ENCODE measurements around the gene NUBP2. TPM values are rescaled to one million over a fixed set of nuclear protein-coding genes. Genes with fewer than 3 reads are reported as not detected.

The NUBP2 gene
- total RNA-seq, 1 experiment from 2014 or later = 89.2 TPM

DNA sequence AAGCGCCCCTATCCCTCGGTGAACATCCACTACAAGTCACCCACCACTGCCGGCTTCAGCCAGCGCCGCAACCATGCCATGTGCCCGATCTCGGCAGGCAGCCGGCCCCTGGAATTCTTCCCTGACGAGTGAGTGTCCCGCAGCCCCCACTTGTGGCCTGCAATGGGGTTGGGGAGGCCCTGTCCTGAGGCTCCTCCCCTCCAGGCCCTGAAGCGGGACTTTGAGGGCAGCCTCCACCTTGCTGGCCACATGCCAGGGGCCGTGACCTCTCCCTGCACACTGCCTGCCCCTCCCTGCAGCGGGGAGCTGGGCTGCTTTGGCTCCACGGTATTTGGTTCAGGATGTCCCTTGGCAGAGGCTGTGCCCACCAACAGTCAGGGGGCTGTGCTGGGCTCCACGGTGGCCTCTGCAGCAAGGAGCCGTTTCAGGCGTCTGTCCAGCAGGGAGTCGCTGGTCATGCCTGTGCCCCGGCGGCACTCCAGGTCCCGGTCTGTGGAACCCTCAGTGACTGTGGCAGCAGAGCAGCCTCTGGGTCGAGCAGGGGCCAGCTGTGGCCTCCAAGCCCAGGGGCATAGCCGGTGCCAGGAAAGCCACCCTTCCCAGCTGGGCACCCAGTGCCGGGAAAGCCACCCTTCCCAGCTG lies 19.8 kb upstream of the NUBP2 start (continued):
- TF ChIP-seq, protein P1, sequence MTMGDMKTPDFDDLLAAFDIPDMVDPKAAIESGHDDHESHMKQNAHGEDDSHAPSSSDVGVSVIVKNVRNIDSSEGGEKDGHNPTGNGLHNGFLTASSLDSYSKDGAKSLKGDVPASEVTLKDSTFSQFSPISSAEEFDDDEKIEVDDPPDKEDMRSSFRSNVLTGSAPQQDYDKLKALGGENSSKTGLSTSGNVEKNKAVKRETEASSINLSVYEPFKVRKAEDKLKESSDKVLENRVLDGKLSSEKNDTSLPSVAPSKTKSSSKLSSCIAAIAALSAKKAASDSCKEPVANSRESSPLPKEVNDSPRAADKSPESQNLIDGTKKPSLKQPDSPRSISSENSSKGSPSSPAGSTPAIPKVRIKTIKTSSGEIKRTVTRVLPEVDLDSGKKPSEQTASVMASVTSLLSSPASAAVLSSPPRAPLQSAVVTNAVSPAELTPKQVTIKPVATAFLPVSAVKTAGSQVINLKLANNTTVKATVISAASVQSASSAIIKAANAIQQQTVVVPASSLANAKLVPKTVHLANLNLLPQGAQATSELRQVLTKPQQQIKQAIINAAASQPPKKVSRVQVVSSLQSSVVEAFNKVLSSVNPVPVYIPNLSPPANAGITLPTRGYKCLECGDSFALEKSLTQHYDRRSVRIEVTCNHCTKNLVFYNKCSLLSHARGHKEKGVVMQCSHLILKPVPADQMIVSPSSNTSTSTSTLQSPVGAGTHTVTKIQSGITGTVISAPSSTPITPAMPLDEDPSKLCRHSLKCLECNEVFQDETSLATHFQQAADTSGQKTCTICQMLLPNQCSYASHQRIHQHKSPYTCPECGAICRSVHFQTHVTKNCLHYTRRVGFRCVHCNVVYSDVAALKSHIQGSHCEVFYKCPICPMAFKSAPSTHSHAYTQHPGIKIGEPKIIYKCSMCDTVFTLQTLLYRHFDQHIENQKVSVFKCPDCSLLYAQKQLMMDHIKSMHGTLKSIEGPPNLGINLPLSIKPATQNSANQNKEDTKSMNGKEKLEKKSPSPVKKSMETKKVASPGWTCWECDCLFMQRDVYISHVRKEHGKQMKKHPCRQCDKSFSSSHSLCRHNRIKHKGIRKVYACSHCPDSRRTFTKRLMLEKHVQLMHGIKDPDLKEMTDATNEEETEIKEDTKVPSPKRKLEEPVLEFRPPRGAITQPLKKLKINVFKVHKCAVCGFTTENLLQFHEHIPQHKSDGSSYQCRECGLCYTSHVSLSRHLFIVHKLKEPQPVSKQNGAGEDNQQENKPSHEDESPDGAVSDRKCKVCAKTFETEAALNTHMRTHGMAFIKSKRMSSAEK (CRISPR knock-in tag; IDR thresholded peaks at IDR 0.05; ENCODE audit: borderline replicate concordance) = no peak
- no peak for TF ChIP-seq TEAD1 (CRISPR knock-in tag; IDR thresholded peaks at IDR 0.05)

DNA sequence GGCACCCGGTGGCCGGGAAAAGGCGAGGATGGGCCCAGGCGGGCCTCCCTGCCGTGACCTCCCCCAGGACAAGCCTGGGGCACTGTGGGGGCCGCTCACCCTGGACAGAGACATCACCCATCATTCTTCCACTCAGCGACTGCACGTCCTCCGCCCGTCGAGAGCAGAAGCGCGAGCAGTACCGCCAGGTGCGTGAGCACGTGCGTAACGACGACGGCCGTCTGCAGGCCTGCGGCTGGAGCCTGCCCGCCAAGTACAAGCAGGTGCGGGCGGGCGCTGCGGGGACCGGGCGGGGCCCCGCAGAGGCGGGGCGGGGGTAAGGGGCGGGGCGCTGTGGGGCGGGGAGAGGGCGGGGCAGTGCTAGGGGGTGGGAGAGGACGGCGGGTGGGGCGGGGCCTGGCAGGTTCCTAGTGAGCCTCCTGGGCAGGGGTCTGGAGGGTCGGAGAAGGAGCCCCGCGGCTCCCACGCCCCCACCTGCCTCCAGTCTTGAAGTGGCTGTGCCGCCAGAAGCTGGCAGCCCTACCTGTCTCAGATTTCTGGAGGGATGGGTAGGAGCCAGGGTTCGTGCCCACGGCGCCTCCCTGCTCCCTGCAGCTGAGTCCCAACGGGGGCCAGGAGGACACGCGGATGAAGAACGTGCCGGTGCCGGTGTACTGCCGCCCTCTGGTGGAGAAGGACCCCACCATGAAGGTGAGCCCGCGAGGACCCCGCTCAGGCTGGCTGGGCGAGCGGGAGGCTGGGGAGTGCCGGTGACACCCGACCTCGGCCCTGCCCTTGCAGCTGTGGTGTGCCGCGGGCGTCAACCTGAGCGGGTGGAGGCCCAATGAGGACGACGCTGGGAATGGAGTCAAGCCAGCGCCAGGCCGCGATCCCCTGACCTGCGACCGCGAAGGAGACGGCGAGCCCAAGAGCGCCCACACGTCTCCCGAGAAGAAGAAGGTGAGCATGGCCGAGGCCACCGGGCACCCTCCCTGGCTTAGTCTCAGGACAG lies 18.9 kb upstream of the NUBP2 start:
- H3K36me3 Mint-ChIP-seq = no peaks in the 10 kb centered on the region; the same call in 1 of the 2 replicates
- TF ChIP-seq, protein P2, sequence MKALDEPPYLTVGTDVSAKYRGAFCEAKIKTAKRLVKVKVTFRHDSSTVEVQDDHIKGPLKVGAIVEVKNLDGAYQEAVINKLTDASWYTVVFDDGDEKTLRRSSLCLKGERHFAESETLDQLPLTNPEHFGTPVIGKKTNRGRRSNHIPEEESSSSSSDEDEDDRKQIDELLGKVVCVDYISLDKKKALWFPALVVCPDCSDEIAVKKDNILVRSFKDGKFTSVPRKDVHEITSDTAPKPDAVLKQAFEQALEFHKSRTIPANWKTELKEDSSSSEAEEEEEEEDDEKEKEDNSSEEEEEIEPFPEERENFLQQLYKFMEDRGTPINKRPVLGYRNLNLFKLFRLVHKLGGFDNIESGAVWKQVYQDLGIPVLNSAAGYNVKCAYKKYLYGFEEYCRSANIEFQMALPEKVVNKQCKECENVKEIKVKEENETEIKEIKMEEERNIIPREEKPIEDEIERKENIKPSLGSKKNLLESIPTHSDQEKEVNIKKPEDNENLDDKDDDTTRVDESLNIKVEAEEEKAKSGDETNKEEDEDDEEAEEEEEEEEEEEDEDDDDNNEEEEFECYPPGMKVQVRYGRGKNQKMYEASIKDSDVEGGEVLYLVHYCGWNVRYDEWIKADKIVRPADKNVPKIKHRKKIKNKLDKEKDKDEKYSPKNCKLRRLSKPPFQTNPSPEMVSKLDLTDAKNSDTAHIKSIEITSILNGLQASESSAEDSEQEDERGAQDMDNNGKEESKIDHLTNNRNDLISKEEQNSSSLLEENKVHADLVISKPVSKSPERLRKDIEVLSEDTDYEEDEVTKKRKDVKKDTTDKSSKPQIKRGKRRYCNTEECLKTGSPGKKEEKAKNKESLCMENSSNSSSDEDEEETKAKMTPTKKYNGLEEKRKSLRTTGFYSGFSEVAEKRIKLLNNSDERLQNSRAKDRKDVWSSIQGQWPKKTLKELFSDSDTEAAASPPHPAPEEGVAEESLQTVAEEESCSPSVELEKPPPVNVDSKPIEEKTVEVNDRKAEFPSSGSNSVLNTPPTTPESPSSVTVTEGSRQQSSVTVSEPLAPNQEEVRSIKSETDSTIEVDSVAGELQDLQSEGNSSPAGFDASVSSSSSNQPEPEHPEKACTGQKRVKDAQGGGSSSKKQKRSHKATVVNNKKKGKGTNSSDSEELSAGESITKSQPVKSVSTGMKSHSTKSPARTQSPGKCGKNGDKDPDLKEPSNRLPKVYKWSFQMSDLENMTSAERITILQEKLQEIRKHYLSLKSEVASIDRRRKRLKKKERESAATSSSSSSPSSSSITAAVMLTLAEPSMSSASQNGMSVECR (CRISPR knock-in tag; IDR thresholded peaks at IDR 0.05; ENCODE audit: borderline replicate concordance) = peak; percentile 67; the same call in 1 of the 2 replicates
- TF ChIP-seq, protein P3, sequence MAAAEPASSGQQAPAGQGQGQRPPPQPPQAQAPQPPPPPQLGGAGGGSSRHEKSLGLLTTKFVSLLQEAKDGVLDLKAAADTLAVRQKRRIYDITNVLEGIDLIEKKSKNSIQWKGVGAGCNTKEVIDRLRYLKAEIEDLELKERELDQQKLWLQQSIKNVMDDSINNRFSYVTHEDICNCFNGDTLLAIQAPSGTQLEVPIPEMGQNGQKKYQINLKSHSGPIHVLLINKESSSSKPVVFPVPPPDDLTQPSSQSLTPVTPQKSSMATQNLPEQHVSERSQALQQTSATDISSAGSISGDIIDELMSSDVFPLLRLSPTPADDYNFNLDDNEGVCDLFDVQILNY (CRISPR knock-in tag; IDR thresholded peaks at IDR 0.05) = 0 out of 2 replicates have a peak, but pooled peaks have one; percentile 43
- TF ChIP-seq ZNF138 (CRISPR knock-in tag; conservative IDR thresholded peaks at IDR 0.05) (0 out of 2 replicates have a peak, but pooled peaks have one; percentile 40), CREB1 (CRISPR knock-in tag; IDR thresholded peaks at IDR 0.05) (no peak), ZBTB21 (CRISPR knock-in tag; IDR thresholded peaks at IDR 0.05; ENCODE audit: borderline replicate concordance) (peak; percentile 89), ETV6 (CRISPR knock-in tag; IDR thresholded peaks at IDR 0.05) (peak; percentile 58; the same call in 1 of the 2 replicates)
- TF ChIP-seq, protein P4, sequence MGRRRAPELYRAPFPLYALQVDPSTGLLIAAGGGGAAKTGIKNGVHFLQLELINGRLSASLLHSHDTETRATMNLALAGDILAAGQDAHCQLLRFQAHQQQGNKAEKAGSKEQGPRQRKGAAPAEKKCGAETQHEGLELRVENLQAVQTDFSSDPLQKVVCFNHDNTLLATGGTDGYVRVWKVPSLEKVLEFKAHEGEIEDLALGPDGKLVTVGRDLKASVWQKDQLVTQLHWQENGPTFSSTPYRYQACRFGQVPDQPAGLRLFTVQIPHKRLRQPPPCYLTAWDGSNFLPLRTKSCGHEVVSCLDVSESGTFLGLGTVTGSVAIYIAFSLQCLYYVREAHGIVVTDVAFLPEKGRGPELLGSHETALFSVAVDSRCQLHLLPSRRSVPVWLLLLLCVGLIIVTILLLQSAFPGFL (CRISPR knock-in tag; IDR thresholded peaks at IDR 0.05; ENCODE audit: borderline replicate concordance) = peak; percentile 51; the same call in 1 of the 2 replicates
- TF ChIP-seq, protein P5, sequence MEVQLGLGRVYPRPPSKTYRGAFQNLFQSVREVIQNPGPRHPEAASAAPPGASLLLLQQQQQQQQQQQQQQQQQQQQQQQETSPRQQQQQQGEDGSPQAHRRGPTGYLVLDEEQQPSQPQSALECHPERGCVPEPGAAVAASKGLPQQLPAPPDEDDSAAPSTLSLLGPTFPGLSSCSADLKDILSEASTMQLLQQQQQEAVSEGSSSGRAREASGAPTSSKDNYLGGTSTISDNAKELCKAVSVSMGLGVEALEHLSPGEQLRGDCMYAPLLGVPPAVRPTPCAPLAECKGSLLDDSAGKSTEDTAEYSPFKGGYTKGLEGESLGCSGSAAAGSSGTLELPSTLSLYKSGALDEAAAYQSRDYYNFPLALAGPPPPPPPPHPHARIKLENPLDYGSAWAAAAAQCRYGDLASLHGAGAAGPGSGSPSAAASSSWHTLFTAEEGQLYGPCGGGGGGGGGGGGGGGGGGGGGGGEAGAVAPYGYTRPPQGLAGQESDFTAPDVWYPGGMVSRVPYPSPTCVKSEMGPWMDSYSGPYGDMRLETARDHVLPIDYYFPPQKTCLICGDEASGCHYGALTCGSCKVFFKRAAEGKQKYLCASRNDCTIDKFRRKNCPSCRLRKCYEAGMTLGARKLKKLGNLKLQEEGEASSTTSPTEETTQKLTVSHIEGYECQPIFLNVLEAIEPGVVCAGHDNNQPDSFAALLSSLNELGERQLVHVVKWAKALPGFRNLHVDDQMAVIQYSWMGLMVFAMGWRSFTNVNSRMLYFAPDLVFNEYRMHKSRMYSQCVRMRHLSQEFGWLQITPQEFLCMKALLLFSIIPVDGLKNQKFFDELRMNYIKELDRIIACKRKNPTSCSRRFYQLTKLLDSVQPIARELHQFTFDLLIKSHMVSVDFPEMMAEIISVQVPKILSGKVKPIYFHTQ (CRISPR knock-in tag; IDR thresholded peaks at IDR 0.05) = no peak
- TF ChIP-seq, protein P6, sequence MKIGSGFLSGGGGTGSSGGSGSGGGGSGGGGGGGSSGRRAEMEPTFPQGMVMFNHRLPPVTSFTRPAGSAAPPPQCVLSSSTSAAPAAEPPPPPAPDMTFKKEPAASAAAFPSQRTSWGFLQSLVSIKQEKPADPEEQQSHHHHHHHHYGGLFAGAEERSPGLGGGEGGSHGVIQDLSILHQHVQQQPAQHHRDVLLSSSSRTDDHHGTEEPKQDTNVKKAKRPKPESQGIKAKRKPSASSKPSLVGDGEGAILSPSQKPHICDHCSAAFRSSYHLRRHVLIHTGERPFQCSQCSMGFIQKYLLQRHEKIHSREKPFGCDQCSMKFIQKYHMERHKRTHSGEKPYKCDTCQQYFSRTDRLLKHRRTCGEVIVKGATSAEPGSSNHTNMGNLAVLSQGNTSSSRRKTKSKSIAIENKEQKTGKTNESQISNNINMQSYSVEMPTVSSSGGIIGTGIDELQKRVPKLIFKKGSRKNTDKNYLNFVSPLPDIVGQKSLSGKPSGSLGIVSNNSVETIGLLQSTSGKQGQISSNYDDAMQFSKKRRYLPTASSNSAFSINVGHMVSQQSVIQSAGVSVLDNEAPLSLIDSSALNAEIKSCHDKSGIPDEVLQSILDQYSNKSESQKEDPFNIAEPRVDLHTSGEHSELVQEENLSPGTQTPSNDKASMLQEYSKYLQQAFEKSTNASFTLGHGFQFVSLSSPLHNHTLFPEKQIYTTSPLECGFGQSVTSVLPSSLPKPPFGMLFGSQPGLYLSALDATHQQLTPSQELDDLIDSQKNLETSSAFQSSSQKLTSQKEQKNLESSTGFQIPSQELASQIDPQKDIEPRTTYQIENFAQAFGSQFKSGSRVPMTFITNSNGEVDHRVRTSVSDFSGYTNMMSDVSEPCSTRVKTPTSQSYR (CRISPR knock-in tag; IDR thresholded peaks at IDR 0.05) = peak; percentile 73; the same call in 1 of the 2 replicates

More for the DNA sequence above, 18.9 kb upstream of the NUBP2 start:
- Mint-ChIP-seq H3K4me3 (peak overlapping the region; percentile 45), H3K27me3 (ENCODE audit: low read depth) (no peaks in the 10 kb centered on the region), H3K27ac (no peak overlapping the region), H3K9me3 (no peaks in the 10 kb centered on the region), H3K4me1 (no peaks in the 10 kb centered on the region)
- peak; percentile 91 for DNase-seq (ENCODE audit: low spot score)
- peak; percentile 82 for ATAC-seq
- POLR2A ChIA-PET = interaction anchor here (1.1 to 1.9 kb wide), 3 partner anchors 9 to 19 kb away, joined by 4 to 7 read pairs (median 4); partner anchors contain the start of genes EME2, MRPS34, NUBP2 and SPSB3
- CTCF ChIA-PET = interaction anchor here (0.6 to 2.5 kb wide), 16 partner anchors 9 to 270 kb away, joined by 3 to 17 read pairs (median 3); partner anchors contain the start of genes EME2, JPT2, MAPK8IP3 and MRPS34
